ENCODE measurements around the gene HPGD.

The HPGD gene

GRCh38 chr4:174474457-174475075 is 47.7 kb downstream of the HPGD start:
- DNase-seq (no peak), ATAC-seq (no peak)

- no peak for DNase-seq
- no peak for ATAC-seq
Observed at GRCh38 chr4:174467107-174467506, 55.2 kb downstream of the HPGD start.

- ATAC-seq, result no peak
Observed at GRCh38 chr4:174464949-174465348, 57.3 kb downstream of the HPGD start.

DNA sequence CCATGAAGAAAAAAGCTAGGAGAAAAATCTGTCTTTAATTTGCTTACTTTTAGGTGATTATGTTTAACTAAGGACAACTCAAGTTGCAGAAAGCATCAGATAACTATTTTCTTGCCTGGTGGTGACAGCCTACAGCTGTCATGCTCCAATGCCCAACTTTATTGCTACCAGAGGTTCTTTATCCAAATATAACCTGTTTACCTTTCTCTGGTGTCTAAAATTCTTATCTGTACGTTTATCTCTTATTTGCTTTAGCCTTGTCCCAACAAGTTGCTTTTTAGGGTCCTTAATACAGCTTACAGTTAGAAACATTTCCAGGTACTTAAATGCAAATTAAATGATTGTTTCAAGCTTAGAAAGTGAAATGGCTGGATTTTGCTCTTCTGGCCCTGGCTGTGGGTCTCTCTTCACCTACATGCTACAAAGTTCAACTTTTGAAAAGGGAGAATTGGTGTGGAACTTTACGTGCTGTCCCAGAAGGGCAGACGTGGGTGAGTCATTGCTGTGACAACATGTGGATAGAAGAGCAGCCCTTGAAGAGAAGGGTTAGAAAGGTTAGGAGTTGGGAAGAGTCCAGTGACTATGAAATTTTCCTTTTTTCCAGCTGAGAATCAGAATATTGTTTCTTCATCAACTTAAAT is 60.7 kb downstream of the HPGD start:
- no peak for ATAC-seq
- DNase-seq, result no peak

More at GRCh38 chr4:174464949-174465348, 57.3 kb downstream of the HPGD start:
- DNase-seq, result no peak

GRCh38 chr4:174460684-174461083 is 61.6 kb downstream of the HPGD start:
- no peak for ATAC-seq
- DNase-seq, result no peak

DNA sequence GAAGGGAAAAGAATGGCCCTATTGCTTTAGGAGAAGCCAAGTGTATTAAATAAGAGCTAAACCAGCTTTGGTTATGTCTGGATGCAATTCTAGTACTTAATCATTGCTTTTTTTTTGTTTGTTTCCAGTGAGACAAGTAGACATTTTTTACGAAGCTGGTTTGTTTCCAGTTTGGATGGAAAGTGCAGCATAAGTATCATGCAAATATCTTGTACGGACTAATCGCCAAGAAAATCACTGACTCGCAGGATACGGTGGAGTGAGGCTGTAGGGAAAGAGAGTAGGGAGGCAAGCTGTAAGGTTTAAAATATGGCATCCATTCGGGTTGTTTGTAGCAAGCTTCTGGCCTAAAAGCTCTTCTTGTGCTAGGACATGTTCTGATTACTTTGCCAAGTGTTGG is 64.8 kb downstream of the HPGD start:
- DNase-seq (no peak), ATAC-seq (no peak)

DNA sequence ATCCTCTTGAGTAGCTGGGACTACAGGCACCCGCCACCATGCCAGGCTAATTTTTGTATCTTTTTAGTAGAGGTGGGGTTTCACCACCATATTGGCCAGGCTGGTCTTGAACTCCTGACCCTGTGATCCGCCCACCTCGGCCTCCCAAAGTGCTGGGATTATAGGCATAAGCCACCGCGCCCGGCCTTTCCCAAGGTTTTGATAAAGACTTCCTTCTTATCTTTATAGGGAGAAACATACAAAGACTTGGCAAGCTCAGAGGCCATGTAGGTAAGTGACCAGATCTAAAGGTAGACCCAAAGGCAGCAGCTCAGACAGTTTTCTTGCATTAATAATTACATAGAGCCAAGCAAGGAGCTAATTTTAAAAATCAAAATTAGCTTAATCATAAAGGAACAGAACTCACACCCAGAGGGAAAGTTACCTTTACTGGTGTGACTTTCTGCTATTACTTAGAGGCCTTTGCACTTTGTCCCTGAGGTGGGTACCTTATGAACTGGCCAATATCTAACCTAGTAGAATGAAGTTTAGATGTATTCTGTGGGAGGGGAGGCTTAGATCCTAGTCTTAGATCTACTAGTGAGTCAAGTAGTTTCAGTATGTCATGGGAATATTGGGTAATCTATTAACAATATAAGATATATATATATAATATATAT is 67.3 kb downstream of the HPGD start:
- DNase-seq, result no peak
- ATAC-seq, result no peak

DNA sequence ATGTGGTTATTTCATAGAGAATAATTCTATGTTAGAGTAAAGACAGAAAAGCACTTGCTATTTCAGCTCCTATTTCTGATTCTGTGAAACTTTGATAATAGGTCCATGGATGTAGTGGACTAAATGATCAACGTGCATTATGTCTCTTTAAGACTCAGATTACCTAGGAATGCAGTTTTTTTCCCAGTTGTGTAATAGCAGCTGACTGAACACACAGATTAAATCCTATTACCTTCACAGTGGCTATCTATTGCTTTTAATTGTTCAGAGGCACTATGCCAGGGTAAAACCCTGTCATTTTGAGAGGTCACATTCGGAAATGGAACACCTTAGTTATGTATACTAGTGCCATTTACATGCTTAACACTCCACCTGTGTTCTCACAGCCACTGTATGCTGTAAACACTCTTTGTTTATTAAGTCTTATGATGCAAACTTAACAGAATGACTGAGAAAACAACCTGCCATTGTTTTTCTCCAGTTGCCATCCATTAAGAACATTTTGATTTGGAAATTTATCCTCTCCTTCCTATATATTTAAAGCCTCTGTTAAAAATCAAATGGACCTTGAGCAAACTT is 70.5 kb downstream of the HPGD start:
- DNase-seq (no peak), ATAC-seq (no peak)

- DNase-seq (no peak), ATAC-seq (no peak)
Observed at GRCh38 chr4:174450786-174451125, 71.5 kb downstream of the HPGD start.

- no peak for ATAC-seq
Observed at GRCh38 chr4:174449944-174450785, 72.1 kb downstream of the HPGD start.

DNA sequence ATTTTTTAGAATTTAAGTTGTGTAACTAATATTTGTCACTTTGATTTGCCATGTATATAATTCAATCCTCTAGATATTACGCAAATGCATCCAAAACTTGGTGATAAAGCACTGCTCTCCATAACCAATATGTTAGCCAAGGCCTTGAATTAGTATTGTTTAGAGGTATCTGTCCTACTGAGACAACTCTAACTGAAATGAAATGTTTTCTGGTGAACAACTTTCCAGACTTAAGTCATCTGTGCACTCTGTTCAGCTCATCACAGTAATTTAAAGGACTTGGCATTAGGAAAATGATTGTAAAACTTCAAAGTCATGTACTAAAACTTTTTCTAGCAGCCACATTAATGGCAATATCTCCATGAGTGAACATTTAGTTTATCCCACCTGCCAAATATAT is 73.1 kb downstream of the HPGD start:
- ATAC-seq (no peak), DNase-seq (no peak)

More at GRCh38 chr4:174449944-174450785, 72.1 kb downstream of the HPGD start:
- no peak for DNase-seq

DNA sequence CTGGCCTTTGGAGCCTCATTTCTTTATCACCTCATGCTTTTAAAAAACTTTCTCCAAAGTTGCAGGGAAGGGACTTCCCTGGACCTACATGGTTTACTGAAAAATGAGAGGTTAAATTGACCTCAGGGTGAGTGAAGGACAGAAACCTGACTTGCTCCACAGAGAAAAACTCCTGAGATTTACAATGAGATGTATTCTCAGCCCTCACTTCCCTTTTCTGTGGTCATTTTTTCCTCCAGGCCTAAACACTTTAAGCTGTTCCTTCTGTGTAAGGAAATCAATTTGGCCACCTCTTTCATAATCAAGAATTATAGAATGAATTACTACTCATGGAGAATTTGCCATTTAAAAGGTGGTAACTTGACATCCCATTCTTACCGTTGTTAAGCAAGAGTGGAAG is 77.9 kb downstream of the HPGD start:
- DNase-seq (no peak), ATAC-seq (no peak)
